ENCODE data around the gene ZBTB8A. TPM values are rescaled to one million over a fixed set of nuclear protein-coding genes. Genes with fewer than 3 reads are reported as not detected.

Gene ZBTB8A
- total and polyA plus RNA-seq, 10 of the 15 experiments (the other 5 are each of a cell fraction or from before 2014, with no cell fraction given): 0.48 to 4.7 (median 2.4) TPM

DNA sequence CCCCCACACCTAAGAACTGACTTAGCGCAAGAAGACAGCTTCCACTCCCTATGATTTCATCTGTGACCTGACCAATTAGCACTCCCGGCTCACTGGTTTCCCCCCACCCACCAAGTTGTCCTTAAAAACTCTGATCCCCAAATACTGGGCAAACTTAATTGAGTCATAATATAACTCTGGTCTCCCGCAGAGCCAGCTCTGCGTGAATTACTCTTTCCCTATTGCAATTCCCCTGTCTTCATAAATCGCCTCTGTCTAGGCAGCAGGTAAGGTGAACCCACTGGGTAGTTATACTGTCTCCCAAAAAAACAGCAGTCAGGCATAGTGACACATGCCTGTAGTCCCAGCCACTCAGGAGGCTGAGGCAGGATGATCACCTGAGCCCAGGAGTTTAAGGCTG, 74.2 kb downstream of the ZBTB8A start (continued):
- TF ChIP-seq, protein P1, sequence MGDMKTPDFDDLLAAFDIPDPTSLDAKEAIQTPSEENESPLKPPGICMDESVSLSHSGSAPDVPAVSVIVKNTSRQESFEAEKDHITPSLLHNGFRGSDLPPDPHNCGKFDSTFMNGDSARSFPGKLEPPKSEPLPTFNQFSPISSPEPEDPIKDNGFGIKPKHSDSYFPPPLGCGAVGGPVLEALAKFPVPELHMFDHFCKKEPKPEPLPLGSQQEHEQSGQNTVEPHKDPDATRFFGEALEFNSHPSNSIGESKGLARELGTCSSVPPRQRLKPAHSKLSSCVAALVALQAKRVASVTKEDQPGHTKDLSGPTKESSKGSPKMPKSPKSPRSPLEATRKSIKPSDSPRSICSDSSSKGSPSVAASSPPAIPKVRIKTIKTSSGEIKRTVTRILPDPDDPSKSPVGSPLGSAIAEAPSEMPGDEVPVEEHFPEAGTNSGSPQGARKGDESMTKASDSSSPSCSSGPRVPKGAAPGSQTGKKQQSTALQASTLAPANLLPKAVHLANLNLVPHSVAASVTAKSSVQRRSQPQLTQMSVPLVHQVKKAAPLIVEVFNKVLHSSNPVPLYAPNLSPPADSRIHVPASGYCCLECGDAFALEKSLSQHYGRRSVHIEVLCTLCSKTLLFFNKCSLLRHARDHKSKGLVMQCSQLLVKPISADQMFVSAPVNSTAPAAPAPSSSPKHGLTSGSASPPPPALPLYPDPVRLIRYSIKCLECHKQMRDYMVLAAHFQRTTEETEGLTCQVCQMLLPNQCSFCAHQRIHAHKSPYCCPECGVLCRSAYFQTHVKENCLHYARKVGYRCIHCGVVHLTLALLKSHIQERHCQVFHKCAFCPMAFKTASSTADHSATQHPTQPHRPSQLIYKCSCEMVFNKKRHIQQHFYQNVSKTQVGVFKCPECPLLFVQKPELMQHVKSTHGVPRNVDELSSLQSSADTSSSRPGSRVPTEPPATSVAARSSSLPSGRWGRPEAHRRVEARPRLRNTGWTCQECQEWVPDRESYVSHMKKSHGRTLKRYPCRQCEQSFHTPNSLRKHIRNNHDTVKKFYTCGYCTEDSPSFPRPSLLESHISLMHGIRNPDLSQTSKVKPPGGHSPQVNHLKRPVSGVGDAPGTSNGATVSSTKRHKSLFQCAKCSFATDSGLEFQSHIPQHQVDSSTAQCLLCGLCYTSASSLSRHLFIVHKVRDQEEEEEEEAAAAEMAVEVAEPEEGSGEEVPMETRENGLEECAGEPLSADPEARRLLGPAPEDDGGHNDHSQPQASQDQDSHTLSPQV (IDR thresholded peaks at IDR 0.05): no peak
- no peak for TF ChIP-seq NR2C2 (IDR thresholded peaks at IDR 0.05; ENCODE audit: borderline replicate concordance, control insufficient read depth, insufficient read length, low read depth)
- TF ChIP-seq ZNF384 (IDR thresholded peaks at IDR 0.05; ENCODE audit: borderline replicate concordance, low read depth, low read length): no peak
- no peak for TF ChIP-seq FOXK2 (IDR thresholded peaks at IDR 0.05)
- TF ChIP-seq NRF1 (conservative IDR thresholded peaks at IDR 0.05; ENCODE audit: low read depth, low read length): no peak
- TF ChIP-seq, protein P2, sequence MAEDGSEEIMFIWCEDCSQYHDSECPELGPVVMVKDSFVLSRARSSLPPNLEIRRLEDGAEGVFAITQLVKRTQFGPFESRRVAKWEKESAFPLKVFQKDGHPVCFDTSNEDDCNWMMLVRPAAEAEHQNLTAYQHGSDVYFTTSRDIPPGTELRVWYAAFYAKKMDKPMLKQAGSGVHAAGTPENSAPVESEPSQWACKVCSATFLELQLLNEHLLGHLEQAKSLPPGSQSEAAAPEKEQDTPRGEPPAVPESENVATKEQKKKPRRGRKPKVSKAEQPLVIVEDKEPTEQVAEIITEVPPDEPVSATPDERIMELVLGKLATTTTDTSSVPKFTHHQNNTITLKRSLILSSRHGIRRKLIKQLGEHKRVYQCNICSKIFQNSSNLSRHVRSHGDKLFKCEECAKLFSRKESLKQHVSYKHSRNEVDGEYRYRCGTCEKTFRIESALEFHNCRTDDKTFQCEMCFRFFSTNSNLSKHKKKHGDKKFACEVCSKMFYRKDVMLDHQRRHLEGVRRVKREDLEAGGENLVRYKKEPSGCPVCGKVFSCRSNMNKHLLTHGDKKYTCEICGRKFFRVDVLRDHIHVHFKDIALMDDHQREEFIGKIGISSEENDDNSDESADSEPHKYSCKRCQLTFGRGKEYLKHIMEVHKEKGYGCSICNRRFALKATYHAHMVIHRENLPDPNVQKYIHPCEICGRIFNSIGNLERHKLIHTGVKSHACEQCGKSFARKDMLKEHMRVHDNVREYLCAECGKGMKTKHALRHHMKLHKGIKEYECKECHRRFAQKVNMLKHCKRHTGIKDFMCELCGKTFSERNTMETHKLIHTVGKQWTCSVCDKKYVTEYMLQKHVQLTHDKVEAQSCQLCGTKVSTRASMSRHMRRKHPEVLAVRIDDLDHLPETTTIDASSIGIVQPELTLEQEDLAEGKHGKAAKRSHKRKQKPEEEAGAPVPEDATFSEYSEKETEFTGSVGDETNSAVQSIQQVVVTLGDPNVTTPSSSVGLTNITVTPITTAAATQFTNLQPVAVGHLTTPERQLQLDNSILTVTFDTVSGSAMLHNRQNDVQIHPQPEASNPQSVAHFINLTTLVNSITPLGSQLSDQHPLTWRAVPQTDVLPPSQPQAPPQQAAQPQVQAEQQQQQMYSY (CRISPR knock-in tag; IDR thresholded peaks at IDR 0.05): no peak
- TF ChIP-seq STAT1 (conservative IDR thresholded peaks at IDR 0.05): no peak
- TF ChIP-seq SP1 (IDR thresholded peaks at IDR 0.05; ENCODE audit: low read depth, low read length): no peak
